HEK293 (cell line): ENCODE measurements around the gene KBTBD4.

Source experiments
- MYNN ChIP-seq: fragments of 450-650 bp; formaldehyde crosslinking; IDR thresholded peaks from 2 replicates; pipeline ENCODE4 v1.5.1; 2016; ENCODE audit warnings: missing biosample characterization, missing genetic modification characterization, borderline replicate concordance
- OVOL3 ChIP-seq: fragments of 450-650 bp; formaldehyde crosslinking; IDR thresholded peaks from 2 replicates; pipeline ENCODE4 v1.5.1; 2016; ENCODE audit warnings: missing biosample characterization, missing genetic modification characterization

- no peak for TF ChIP-seq OVOL3 (tag by site-specific recombination)
- TF ChIP-seq MYNN, result no peak
Measured at GRCh38 chr11:47538741-47539565, 39.8 kb downstream of the KBTBD4 start.
